Stomach (tissue), 4 donors: Measurements from ENCODE around the gene CCNF.

Source experiments
- CTCF ChIP-seq, 7 experiments: fragments of 450-650 bp in 4 of 7; fragments of 200-600 bp in 3 of 7; sonication (generic) in 3 of 7; IDR thresholded peaks; one replicate each; pipeline ENCODE4 v1.5.1; 2016 to 2019; ENCODE audit warnings: antibody characterized with exemption in 7 of 7, control low read depth in 2 of 7, mild to moderate bottlenecking in 1 of 7
- POLR2A ChIP-seq, 4 donors: fragments of 450-650 bp; IDR thresholded peaks; one replicate each; pipeline ENCODE4 v1.6.1; 2016; ENCODE audit warnings: antibody characterized with exemption in 4 of 4, control low read depth in 2 of 4, mild to moderate bottlenecking in 1 of 4, moderate library complexity in 1 of 4
- POLR2AphosphoS5 ChIP-seq, 3 donors: sonication (generic); formaldehyde crosslinking; IDR thresholded peaks; one replicate each; pipeline ENCODE4 v1.6.1; 2016; ENCODE audit warnings: antibody characterized with exemption in 3 of 3

- no peak for TF ChIP-seq CTCF (IDR thresholded peaks at IDR 0.05)
- no peak for TF ChIP-seq POLR2AphosphoS5 (IDR thresholded peaks at IDR 0.05)
- no peak for TF ChIP-seq POLR2A (IDR thresholded peaks at IDR 0.05)
These were observed 55.8 kb downstream of the CCNF start for GRCh38 chr16:2484898-2485508.
